DOHH2 (cell line): ENCODE measurements around the gene SLC26A1.

Experiments used
- H3F3A ChIP-seq: fragments of 200-600 bp; sonication (generic), shearing (Covaris generic); 2 replicates; pipeline ENCODE4 v1.6.0; 2016; ENCODE audit warnings: antibody characterized with exemption, mild to moderate bottlenecking; ENCODE audit not compliant: control insufficient read depth, insufficient read depth
- H3K27ac ChIP-seq: fragments of 200-600 bp; sonication (generic); 2 replicates; pipeline ENCODE4 v1.5.1; 2014; ENCODE audit warnings: low read depth, mild to moderate bottlenecking, low read length, moderate library complexity
- H3K27me3 ChIP-seq: fragments of 200-600 bp; sonication (generic); 2 replicates; pipeline ENCODE4 v1.6.1; 2014; ENCODE audit warnings: mild to moderate bottlenecking, low read length, mixed read lengths; ENCODE audit not compliant: control insufficient read depth
- H3K36me3 ChIP-seq: fragments of 200-600 bp; sonication (generic); 2 replicates; pipeline ENCODE4 v1.6.1; 2014; ENCODE audit warnings: mild to moderate bottlenecking, low read length, moderate library complexity, mixed read lengths; ENCODE audit not compliant: control insufficient read depth
- H3K4me1 ChIP-seq: fragments of 200-600 bp; sonication (generic); 2 replicates; pipeline ENCODE4 v1.6.1; 2014; ENCODE audit warnings: mild to moderate bottlenecking, low read length, mixed read lengths; ENCODE audit not compliant: control insufficient read depth
- H3K4me2 ChIP-seq: fragments of 200-600 bp; sonication (generic); 2 replicates; pipeline ENCODE4 v1.6.0; 2014; ENCODE audit warnings: mild to moderate bottlenecking, low read length, moderate library complexity
- H3K4me3 ChIP-seq: fragments of 200-600 bp; sonication (generic); 2 replicates; pipeline ENCODE4 v1.5.1; 2014; ENCODE audit warnings: mild to moderate bottlenecking, low read length, mixed read lengths
- H3K79me2 ChIP-seq: fragments of 200-600 bp; sonication (generic); 2 replicates; pipeline ENCODE4 v1.6.1; 2014; ENCODE audit warnings: mild to moderate bottlenecking, low read length, mixed read lengths; ENCODE audit not compliant: control insufficient read depth
- H3K9me2 ChIP-seq: fragments of 200-600 bp; sonication (generic); replicated peaks from 2 replicates; pipeline ENCODE4 v1.6.1; 2014; ENCODE audit warnings: mild to moderate bottlenecking, low read length, mixed read lengths; ENCODE audit not compliant: control insufficient read depth
- H3K9me3 ChIP-seq: fragments of 200-600 bp; sonication (generic); 2 replicates; pipeline ENCODE4 v1.6.1; 2014; ENCODE audit warnings: antibody characterized with exemption, low read length, mixed read lengths; ENCODE audit not compliant: control insufficient read depth, insufficient read depth
- H4K20me1 ChIP-seq: fragments of 200-600 bp; sonication (generic); 2 replicates; pipeline ENCODE4 v1.6.0; 2014; ENCODE audit warnings: low read depth, mild to moderate bottlenecking, antibody characterized with exemption, low read length, moderate library complexity; ENCODE audit not compliant: control insufficient read depth, insufficient read depth
- EZH2phosphoT487 ChIP-seq: fragments of 200-600 bp; sonication (generic); IDR thresholded peaks from 2 replicates; pipeline ENCODE4 v1.6.1; 2017; ENCODE audit warnings: borderline replicate concordance, mild to moderate bottlenecking, antibody characterized with exemption, low read length, moderate library complexity, mixed read lengths
- TF ChIP-seq, protein P1 (sequence below): fragments of 200-600 bp; sonication (generic); IDR thresholded peaks from one replicate; pipeline ENCODE4 v1.5.1; 2014; ENCODE audit warnings: antibody characterized with exemption, mild to moderate bottlenecking, low read depth, low read length; ENCODE audit not compliant: poor library complexity, severe bottlenecking

SLC26A1 gene

DNA sequence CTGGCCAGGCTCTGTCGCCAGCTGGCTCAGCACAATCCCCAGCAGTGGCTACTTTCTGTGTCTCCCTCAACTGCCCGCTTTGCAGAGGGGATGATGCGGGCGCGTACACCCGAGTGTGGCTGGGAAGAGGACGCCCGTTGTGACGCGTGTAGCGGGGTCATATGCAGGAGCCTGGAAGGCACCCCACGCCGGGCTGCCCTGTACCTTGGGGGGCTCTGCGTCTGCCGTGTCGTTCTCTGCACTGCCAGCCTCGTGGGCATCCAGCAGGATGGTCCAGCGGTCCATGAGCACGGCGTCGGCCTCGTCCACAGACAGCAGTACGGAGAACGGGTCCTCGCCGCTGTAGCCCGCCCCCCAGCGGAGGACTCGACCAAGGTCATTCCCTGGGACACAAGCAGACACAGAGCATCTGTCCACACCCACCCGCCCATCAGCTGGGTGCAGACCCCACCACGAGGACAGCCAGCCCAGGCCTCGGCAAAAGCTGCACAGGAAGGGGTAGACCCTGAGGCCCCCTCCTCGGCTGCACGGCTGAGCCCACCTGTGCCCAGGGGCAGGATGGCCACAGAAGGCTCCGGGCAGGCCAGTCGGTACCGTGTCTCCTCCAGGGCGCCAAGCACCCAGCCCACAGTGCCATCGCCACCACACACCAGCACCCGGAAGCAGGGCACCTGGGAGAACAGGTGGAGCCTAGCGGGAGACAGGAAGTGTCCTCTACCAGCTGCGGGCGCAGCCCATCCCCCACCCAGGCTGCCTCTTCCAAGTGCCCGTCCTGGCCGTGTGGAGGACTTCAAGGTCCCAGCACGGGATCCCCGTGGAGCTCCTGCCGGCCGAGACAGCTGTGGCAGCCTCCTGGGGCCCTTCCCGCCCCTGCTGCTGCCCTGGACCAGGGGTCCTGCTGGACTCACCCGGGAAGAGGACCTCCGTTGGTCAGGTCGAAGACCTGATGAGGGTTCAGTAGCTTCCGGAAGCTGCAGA is 30.7 kb downstream of the SLC26A1 start:
- H3K27me3 ChIP-seq: no peaks in the 10 kb centered on the region
- H3K27ac ChIP-seq: no peak overlapping the region
- H3K36me3 ChIP-seq: no peaks in the 10 kb centered on the region
- TF ChIP-seq, protein P1, sequence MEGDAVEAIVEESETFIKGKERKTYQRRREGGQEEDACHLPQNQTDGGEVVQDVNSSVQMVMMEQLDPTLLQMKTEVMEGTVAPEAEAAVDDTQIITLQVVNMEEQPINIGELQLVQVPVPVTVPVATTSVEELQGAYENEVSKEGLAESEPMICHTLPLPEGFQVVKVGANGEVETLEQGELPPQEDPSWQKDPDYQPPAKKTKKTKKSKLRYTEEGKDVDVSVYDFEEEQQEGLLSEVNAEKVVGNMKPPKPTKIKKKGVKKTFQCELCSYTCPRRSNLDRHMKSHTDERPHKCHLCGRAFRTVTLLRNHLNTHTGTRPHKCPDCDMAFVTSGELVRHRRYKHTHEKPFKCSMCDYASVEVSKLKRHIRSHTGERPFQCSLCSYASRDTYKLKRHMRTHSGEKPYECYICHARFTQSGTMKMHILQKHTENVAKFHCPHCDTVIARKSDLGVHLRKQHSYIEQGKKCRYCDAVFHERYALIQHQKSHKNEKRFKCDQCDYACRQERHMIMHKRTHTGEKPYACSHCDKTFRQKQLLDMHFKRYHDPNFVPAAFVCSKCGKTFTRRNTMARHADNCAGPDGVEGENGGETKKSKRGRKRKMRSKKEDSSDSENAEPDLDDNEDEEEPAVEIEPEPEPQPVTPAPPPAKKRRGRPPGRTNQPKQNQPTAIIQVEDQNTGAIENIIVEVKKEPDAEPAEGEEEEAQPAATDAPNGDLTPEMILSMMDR: no peak
- TF ChIP-seq EZH2phosphoT487: no peak
- H3K4me3 ChIP-seq: no peak overlapping the region
- no peaks in the 10 kb centered on the region; the same call in 1 of the 2 replicates for H4K20me1 ChIP-seq
- H3K4me2 ChIP-seq: no peak overlapping the region
- no peaks in the 10 kb centered on the region for H3F3A ChIP-seq
- no peaks in the 10 kb centered on the region for H3K9me2 ChIP-seq
- H3K4me1 ChIP-seq: no peaks in the 10 kb centered on the region
- no peaks in the 10 kb centered on the region for H3K9me3 ChIP-seq
- no peaks in the 10 kb centered on the region for H3K79me2 ChIP-seq

DNA sequence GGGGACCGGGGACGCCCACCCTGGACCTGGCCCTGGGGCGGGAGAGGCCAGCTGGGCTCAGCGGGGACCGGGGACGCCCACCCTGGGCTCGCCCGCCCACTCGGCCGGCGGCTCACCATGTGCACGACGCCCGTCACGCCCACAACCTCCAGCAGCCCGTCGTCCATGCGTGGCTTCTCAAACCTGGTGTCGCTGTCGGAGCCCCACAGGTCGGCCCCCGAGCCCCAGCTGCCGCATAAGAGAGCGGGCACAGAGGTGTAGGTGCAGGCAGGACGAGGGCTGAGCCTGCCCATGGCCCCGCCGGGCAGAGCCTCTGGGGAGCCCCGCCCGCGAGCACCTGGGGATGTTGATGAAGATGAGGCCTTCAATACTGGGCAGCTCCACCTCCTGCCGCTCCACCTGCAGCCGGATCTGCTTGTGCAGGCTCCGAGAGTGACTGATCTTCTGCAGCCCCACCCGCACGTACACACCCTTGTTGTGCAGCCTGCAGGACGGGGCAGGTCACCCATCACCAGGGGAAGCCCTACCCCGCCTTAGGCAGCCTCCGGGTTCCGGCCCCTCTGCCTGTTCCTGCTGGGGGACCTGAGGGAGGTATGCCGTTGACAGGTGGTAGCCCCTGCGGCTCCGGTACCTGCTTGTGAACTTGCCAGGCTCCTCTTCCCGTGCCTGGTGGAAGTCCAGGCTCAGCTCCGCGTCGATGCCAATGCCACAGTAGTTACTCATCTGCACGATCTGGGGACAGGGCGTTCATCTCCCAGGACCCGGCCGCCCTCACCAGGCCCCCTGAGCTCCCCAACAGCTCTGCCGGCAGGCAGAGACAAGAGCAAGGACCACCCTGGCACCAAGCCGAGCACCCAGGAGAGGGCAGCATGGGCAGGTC is 31.6 kb downstream of the SLC26A1 start:
- Histone ChIP-seq H3K9me2 (no peaks in the 10 kb centered on the region), H3K36me3 (no peaks in the 10 kb centered on the region), H3K9me3 (no peaks in the 10 kb centered on the region), H3F3A (no peaks in the 10 kb centered on the region), H3K4me1 (no peaks in the 10 kb centered on the region), H3K4me3 (no peak overlapping the region), H3K27me3 (no peaks in the 10 kb centered on the region), H3K27ac (no peak overlapping the region), H3K4me2 (no peak overlapping the region), H4K20me1 (no peaks in the 10 kb centered on the region; the same call in 1 of the 2 replicates), H3K79me2 (no peaks in the 10 kb centered on the region)
- no peak for TF ChIP-seq EZH2phosphoT487
- TF ChIP-seq, protein P1: no peak

DNA sequence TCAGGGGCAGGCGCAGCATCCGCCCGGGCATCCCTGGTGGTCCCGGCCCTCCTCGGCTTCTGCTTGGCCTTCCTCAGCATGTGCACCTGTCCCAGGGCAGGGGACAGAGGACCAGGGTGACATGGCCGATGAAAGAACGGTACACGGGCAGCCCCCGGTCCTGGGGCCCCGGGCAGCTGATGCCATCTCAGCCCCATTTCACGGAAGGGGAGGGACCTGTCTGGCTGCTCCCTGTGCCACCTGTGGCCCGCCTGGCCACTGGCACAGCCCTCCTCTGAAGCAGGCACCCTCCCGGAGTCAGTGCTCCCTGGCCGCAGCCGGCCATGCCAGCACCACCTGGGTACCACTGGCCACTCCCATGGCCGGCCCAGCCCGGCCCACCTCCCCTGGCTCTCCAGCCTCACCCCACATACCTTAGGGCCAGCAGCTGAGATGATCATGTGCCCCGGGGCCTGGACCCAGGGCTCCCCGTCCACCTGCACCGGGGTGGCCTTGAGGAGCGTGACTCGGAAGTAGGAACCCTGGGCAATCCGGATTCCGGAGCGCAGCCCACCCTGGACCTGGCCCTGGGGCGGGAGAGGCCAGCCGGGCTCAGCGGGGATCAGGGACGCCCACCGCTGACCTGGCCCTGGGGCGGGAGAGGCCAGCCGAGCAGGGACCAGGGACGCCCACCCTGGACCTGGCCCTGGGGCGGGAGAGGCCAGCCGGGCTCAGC is 32.4 kb downstream of the SLC26A1 start:
- no peak overlapping the region for H3K27ac ChIP-seq
- no peaks in the 10 kb centered on the region for H3K9me3 ChIP-seq
- no peak for TF ChIP-seq EZH2phosphoT487
- TF ChIP-seq, protein P1: no peak
- H3K36me3 ChIP-seq: no peaks in the 10 kb centered on the region
- H3K4me2 ChIP-seq: no peak overlapping the region
- H3K4me3 ChIP-seq: no peak overlapping the region
- H3K27me3 ChIP-seq: no peaks in the 10 kb centered on the region
- H3K79me2 ChIP-seq: no peaks in the 10 kb centered on the region
- no peaks in the 10 kb centered on the region for H3F3A ChIP-seq
- no peaks in the 10 kb centered on the region; the same call in 1 of the 2 replicates for H4K20me1 ChIP-seq
- H3K9me2 ChIP-seq: no peaks in the 10 kb centered on the region
- no peaks in the 10 kb centered on the region for H3K4me1 ChIP-seq
